Cardiac muscle cell (in vitro differentiated cells and primary cell): ENCODE measurements around the gene RPL36. TPM values are rescaled to one million over a fixed set of nuclear protein-coding genes. Genes with fewer than 3 reads are reported as not detected.

Experiments used
- DNase-seq, 2 donors: peaks; one replicate each; pipeline versions ENCODE4 v3.0.0 to v3.0.0-alpha.2; 2010 to 2017; ENCODE audit warnings: low read depth in 1 of 2, low spot score in 1 of 2
- H3K27ac ChIP-seq: fragments of 200-600 bp; sonication (generic); 2 replicates; pipeline ENCODE4 v1.5.1; 2016
- H3K27me3 ChIP-seq: fragments of 200-600 bp; sonication (generic); 2 replicates; pipeline ENCODE4 v1.6.0; 2016; ENCODE audit warnings: control low read depth
- H3K36me3 ChIP-seq: fragments of 200-600 bp; sonication (generic); 2 replicates; pipeline ENCODE4 v1.5.1; 2016; ENCODE audit warnings: control low read depth
- H3K4me1 ChIP-seq: fragments of 200-600 bp; sonication (generic); 2 replicates; pipeline ENCODE4 v1.8.1; 2017; ENCODE audit warnings: low read depth, mild to moderate bottlenecking, mixed run types
- H3K4me3 ChIP-seq: fragments of 200-600 bp; sonication (generic); 2 replicates; pipeline ENCODE4 v1.5.1; 2016; ENCODE audit warnings: mild to moderate bottlenecking
- H3K9me3 ChIP-seq: fragments of 200-600 bp; sonication (generic); 2 replicates; pipeline ENCODE4 v1.5.1; 2017; ENCODE audit warnings: low read depth, mild to moderate bottlenecking, control low read depth
- polyA plus RNA-seq: library from polyadenylated mRNA; unstranded; fragments of >200 nt; fragmentation: Nextera tagmentation; extraction: Ambion mirVana; gene quantifications from 2 replicates; pipeline ENCODE4 v1.2.1, GENCODE V29; 2016
- total RNA-seq: library from RNA; depleted of rRNA; stranded (reverse); fragments of >200 nt; gene quantifications from 2 replicates; pipeline ENCODE4 v1.2.3, GENCODE V29; 2016
- TF ChIP-seq, protein P1 (sequence below): IDR thresholded peaks from 2 replicates; pipeline ENCODE4 v1.5.1; 2012; ENCODE audit warnings: low read depth, mild to moderate bottlenecking, low read length

The RPL36 gene
- total and polyA plus RNA-seq, 2 experiments from 2014 or later: 829 to 982 TPM

DNA sequence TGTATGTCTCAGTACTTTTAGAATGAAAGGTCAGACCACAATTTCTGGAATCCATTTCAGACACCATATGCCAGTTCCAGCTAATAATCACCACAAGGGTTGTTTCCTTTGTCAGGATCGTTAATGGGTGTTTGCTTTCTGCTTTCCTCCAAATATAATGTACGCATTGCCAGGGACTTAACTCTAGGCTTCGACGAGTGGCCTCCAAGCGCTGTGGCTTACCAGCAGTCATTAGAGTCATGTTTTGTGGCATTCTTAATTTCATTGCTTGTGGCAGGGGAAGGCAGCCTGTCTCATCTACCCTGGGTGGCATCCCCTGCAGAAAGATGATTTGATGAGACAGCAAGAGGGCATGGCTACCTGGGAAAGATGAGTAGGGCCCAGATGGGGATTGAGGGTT lies 44.7 kb upstream of the RPL36 start:
- TF ChIP-seq, protein P1, sequence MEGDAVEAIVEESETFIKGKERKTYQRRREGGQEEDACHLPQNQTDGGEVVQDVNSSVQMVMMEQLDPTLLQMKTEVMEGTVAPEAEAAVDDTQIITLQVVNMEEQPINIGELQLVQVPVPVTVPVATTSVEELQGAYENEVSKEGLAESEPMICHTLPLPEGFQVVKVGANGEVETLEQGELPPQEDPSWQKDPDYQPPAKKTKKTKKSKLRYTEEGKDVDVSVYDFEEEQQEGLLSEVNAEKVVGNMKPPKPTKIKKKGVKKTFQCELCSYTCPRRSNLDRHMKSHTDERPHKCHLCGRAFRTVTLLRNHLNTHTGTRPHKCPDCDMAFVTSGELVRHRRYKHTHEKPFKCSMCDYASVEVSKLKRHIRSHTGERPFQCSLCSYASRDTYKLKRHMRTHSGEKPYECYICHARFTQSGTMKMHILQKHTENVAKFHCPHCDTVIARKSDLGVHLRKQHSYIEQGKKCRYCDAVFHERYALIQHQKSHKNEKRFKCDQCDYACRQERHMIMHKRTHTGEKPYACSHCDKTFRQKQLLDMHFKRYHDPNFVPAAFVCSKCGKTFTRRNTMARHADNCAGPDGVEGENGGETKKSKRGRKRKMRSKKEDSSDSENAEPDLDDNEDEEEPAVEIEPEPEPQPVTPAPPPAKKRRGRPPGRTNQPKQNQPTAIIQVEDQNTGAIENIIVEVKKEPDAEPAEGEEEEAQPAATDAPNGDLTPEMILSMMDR: no peak
- Histone ChIP-seq H3K36me3 (peaks cover 70% of the 10 kb centered on the region), H3K27me3 (no peaks in the 10 kb centered on the region), H3K9me3 (no peaks in the 10 kb centered on the region), H3K27ac (no peak overlapping the region), H3K4me1 (no peaks in the 10 kb centered on the region), H3K4me3 (no peak overlapping the region)
- no peak for DNase-seq

DNA sequence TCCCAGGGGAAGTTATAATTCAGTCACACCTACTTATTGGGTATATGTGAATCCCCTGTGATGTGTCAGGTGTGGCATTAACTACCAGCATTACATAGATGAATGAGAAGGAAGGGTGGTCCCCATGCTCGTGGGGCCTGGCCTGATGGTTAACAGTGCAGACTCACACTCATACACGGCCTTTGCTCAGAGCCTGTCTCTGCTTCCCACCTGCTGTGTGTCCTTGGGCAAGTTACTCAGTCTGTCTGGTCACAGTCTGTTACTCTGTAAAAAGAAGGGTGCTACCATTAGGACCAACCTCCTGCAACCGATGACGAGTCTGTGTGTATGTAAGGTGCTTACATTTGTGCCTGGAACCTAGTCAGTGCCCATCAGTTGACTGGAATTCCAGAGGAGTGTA lies 43.4 kb upstream of the RPL36 start:
- DNase-seq: no peak
- H3K9me3 ChIP-seq: no peaks in the 10 kb centered on the region
- peaks cover 78% of the 10 kb centered on the region for H3K36me3 ChIP-seq
- H3K27ac ChIP-seq: no peak overlapping the region
- H3K4me3 ChIP-seq: no peak overlapping the region
- H3K27me3 ChIP-seq: no peaks in the 10 kb centered on the region
- no peaks in the 10 kb centered on the region for H3K4me1 ChIP-seq
- TF ChIP-seq, protein P1: no peak

DNA sequence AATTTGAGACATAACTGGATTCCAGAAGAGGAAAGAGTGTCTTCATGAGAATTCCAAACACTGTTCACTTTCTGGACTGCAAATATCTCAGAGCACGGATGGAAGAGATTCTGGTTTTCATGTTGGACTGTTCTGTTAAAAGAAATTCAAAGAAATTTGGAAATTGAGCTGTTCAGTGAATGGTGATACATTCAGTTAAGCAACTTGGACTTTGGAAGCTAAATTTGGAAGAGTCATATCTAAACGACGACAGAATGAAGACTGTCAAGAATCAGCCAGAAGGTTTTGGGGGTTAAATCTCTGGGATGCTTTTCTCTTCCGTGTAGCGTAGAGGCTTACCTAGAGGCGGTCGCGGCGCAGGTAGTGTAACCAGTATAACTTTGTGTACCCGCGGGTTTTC lies 41.6 kb upstream of the RPL36 start:
- no peaks in the 10 kb centered on the region for H3K27me3 ChIP-seq
- H3K4me3 ChIP-seq: no peak overlapping the region
- no peak overlapping the region for H3K27ac ChIP-seq
- DNase-seq: no peak
- TF ChIP-seq, protein P1: no peak
- H3K9me3 ChIP-seq: no peaks in the 10 kb centered on the region
- no peaks in the 10 kb centered on the region for H3K4me1 ChIP-seq
- H3K36me3 ChIP-seq: peaks cover 81% of the 10 kb centered on the region

DNA sequence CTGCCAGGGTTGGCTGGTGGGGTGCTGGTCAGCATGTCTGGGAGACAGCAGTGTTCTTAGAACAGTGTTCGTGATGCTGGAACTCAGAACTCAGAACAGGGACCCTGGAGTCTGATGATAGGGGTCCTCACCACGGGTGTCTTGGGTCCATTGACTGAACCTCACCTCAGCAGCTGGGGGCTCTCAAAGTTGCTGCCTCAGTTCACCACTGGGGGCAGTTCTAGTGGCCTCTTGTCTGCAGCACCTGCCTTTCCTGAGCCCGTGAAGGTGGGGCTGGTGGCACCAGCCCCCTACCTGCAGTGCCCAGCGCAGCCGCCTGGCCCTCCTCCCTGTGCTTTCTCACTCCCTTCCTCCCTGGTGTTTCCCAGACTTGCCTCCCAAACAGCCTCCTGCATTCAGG lies 38.7 kb upstream of the RPL36 start:
- peaks cover 79% of the 10 kb centered on the region for H3K36me3 ChIP-seq
- no peak for DNase-seq

DNA sequence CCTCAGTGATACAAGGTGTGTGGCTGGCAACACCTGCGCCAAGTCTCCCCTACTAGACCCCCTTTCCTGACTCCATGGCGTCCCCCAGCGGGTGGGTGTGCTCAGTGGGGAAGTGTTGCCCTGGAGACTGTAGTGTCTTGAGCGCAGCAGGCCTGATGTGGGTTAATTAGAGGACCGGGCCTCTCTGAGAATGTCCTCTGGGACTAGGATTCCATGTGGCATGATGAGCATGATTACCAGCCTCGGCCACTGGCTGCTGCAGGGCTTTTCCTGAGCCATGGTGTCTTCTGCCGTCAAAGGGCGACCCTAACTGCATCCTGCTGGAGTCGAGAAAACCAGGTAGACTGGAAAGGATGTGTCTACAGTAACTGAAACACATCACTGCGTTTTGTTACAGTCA lies 37.8 kb upstream of the RPL36 start:
- TF ChIP-seq, protein P1: no peak
- H3K27ac ChIP-seq: no peak overlapping the region
- H3K4me3 ChIP-seq: no peak overlapping the region
- H3K36me3 ChIP-seq: peaks cover 77% of the 10 kb centered on the region
- no peaks in the 10 kb centered on the region for H3K27me3 ChIP-seq
- no peaks in the 10 kb centered on the region for H3K4me1 ChIP-seq
- no peaks in the 10 kb centered on the region for H3K9me3 ChIP-seq
- no peak for DNase-seq

More for the DNA sequence above, 38.7 kb upstream of the RPL36 start:
- no peaks in the 10 kb centered on the region for H3K4me1 ChIP-seq
- H3K4me3 ChIP-seq: no peak overlapping the region
- no peak overlapping the region for H3K27ac ChIP-seq
- TF ChIP-seq, protein P1: no peak
- H3K9me3 ChIP-seq: no peaks in the 10 kb centered on the region
- no peaks in the 10 kb centered on the region for H3K27me3 ChIP-seq

DNA sequence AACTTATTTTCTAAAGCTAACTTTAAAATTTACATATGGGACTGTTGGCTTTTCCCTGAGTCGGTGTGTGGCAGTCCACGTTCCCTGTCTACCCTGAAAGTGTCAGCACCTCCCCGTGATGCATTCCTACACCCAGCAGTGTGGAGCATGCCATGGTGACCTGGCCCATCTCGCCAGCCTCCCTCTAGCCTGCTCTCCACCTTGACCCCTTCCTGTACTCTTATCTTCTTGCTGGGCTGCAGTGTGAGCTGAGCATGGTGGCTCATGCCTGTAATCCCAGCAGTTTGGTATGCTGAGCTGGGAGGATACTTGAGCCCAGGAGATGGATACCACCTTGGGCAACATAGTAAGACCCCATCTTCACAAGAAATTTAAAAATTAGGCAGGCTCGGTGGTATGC lies 35.2 kb upstream of the RPL36 start:
- no peak for DNase-seq
- TF ChIP-seq, protein P1: no peak
- Histone ChIP-seq H3K4me1 (no peaks in the 10 kb centered on the region), H3K27me3 (no peaks in the 10 kb centered on the region), H3K9me3 (no peaks in the 10 kb centered on the region), H3K36me3 (peaks cover 85% of the 10 kb centered on the region), H3K4me3 (no peak overlapping the region), H3K27ac (no peak overlapping the region)
